Endodermal cell (in vitro differentiated cells): ENCODE data around the gene PPP1R14B. TPM values are rescaled to one million over a fixed set of nuclear protein-coding genes. Genes with fewer than 3 reads are reported as not detected.
A peak's percentile ranks its signal among the peaks of the same experiment; 100 is the strongest.

Source experiments
- DNase-seq: peaks from one replicate; pipeline ENCODE4 v3.0.0-alpha.2; 2017
- H3K27ac ChIP-seq: 2 replicates; pipeline ENCODE4 v1.5.1; 2013; ENCODE audit warnings: mild to moderate bottlenecking, low read depth, low read length, moderate library complexity
- H3K27me3 ChIP-seq: 2 replicates; pipeline ENCODE4 v1.6.1; 2013; ENCODE audit warnings: mild to moderate bottlenecking, low read length, moderate library complexity; ENCODE audit not compliant: insufficient read depth, control insufficient read depth, poor library complexity, severe bottlenecking
- H3K36me3 ChIP-seq: 2 replicates; pipeline ENCODE4 v1.7.0; 2013; ENCODE audit warnings: mild to moderate bottlenecking, low read length, moderate library complexity; ENCODE audit not compliant: control insufficient read depth, insufficient read depth
- H3K4me1 ChIP-seq: one replicate; pipeline ENCODE4 v1.7.0; 2013; ENCODE audit warnings: low read length; ENCODE audit not compliant: control insufficient read depth, insufficient read depth
- H3K4me3 ChIP-seq: 2 replicates; pipeline ENCODE4 v1.5.1; 2013; ENCODE audit warnings: mild to moderate bottlenecking, low read length, moderate library complexity
- H3K9ac ChIP-seq: 2 replicates; pipeline ENCODE4 v1.6.1; 2013; ENCODE audit warnings: mild to moderate bottlenecking, low read length, moderate library complexity; ENCODE audit not compliant: poor library complexity, severe bottlenecking; ENCODE audit errors: extremely low read depth
- H3K9me3 ChIP-seq: 2 replicates; pipeline ENCODE4 v1.6.1; 2013; ENCODE audit warnings: mild to moderate bottlenecking, low read length, moderate library complexity; ENCODE audit not compliant: control insufficient read depth
- H3K27ac Mint-ChIP-seq: 2 replicates; pipeline ENCODE4 v1.8.0; 2020; ENCODE audit warnings: mixed read lengths
- H3K27me3 Mint-ChIP-seq: 2 replicates; pipeline ENCODE4 v1.8.0; 2021; ENCODE audit warnings: mild to moderate bottlenecking, mixed read lengths; ENCODE audit not compliant: insufficient read depth
- H3K36me3 Mint-ChIP-seq: 2 replicates; pipeline ENCODE4 v1.8.0; 2020; ENCODE audit warnings: low read depth, mixed read lengths
- H3K4me1 Mint-ChIP-seq: 2 replicates; pipeline ENCODE4 v1.8.0; 2020; ENCODE audit warnings: mixed read lengths
- H3K4me3 Mint-ChIP-seq: 2 replicates; pipeline ENCODE4 v1.8.0; 2020; ENCODE audit warnings: mild to moderate bottlenecking, moderate library complexity, mixed read lengths
- H3K9me3 Mint-ChIP-seq: 2 replicates; pipeline ENCODE4 v1.8.0; 2020; ENCODE audit warnings: mild to moderate bottlenecking, mixed read lengths
- CTCF ChIP-seq: fragments of 200-600 bp; sonication (generic); conservative IDR thresholded peaks from 2 replicates; pipeline ENCODE4 v1.5.0; 2021; ENCODE audit warnings: antibody characterized with exemption, mild to moderate bottlenecking
- WGBS, 2 experiments: methylation state at CpG; one replicate each; pipeline versions ENCODE4 v1.1.5 to v1.1.7; 2013; ENCODE audit warnings: missing lambda C conversion rate in 2 of 2, mixed read lengths in 1 of 2; ENCODE audit not compliant: insufficient coverage in 1 of 2, insufficient read length in 1 of 2; 5-methylcytosine and 5-hydroxymethylcytosine counted together
- total RNA-seq, 2 donors: library from RNA; stranded (reverse); fragmentation: NEBNext Ultra II Directional in 1 of 2; extraction: Animal tissue kit (Norgen Biotek cat#: 25700) in 1 of 2; gene quantifications; 2 replicates in 1 of 2; 3 replicates in 1 of 2; pipeline ENCODE4 v1.2.1, GENCODE V29; 2021

PPP1R14B gene
- total RNA-seq, 2 donors from 2014 or later, result 228 to 265 TPM

GRCh38 chr11:64291262-64291751 lies 44.6 kb upstream of the PPP1R14B start, which contains the start of gene KCNK4:
TSS of gene KCNK4 (plus strand) at chr11:64291302. CDS start at chr11:64293019, 1,717 bp downstream.
- DNase-seq, result peak; percentile 71
- H3K4me1 ChIP-seq, result no peaks in the 10 kb centered on the region
- Mint-ChIP-seq H3K36me3 (peaks cover 5% of the 10 kb centered on the region), H3K9me3 (no peaks in the 10 kb centered on the region), H3K27me3 (peaks cover 70% of the 10 kb centered on the region), H3K27ac (no peak within 1 kb of the TSS), H3K4me3 (peak within 1 kb of the TSS; percentile 37), H3K4me1 (peaks cover 5% of the 10 kb centered on the region)
- H3K36me3 ChIP-seq, result no peaks in the 10 kb centered on the region
- no peak within 1 kb of the TSS for H3K4me3 ChIP-seq
- no peaks in the 10 kb centered on the region for H3K9me3 ChIP-seq
- TF ChIP-seq CTCF, result no peak
- peaks cover 71% of the 10 kb centered on the region for H3K27me3 ChIP-seq
- 0 to 7% methylated on average over 10 to 45 of the region's 45 CpGs for WGBS, 2 experiments
- H3K9ac ChIP-seq, result no peak within 1 kb of the TSS
- no peak within 1 kb of the TSS for H3K27ac ChIP-seq

- peak overlapping the region; percentile 37 for H3K4me3 Mint-ChIP-seq
- Histone ChIP-seq H3K27ac (no peak overlapping the region), H3K36me3 (no peaks in the 10 kb centered on the region), H3K27me3 (peaks cover 64% of the 10 kb centered on the region), H3K9ac (no peak overlapping the region), H3K4me3 (no peak overlapping the region), H3K4me1 (no peaks in the 10 kb centered on the region), H3K9me3 (no peaks in the 10 kb centered on the region)
- 60 to 67% methylated on average over 6 to 10 of the region's 10 CpGs for WGBS, 2 experiments
- no peak for TF ChIP-seq CTCF
- H3K36me3 Mint-ChIP-seq, result peaks cover 5% of the 10 kb centered on the region
- DNase-seq, result peak; percentile 65
- peaks cover 6% of the 10 kb centered on the region for H3K4me1 Mint-ChIP-seq
- no peak overlapping the region for H3K27ac Mint-ChIP-seq
- H3K9me3 Mint-ChIP-seq, result no peaks in the 10 kb centered on the region
- H3K27me3 Mint-ChIP-seq, result peaks cover 63% of the 10 kb centered on the region
These were observed 43.9 kb upstream of the PPP1R14B start for GRCh38 chr11:64290352-64291261.

GRCh38 chr11:64289002-64289564 lies 42.3 kb upstream of the PPP1R14B start:
- WGBS, 2 experiments, result 80 to 90% methylated on average over 1 to 13 of the region's 13 CpGs
- Histone ChIP-seq H3K36me3 (no peaks in the 10 kb centered on the region), H3K4me3 (no peak overlapping the region), H3K27me3 (peaks cover 48% of the 10 kb centered on the region), H3K9ac (no peak overlapping the region), H3K4me1 (no peaks in the 10 kb centered on the region), H3K27ac (no peak overlapping the region), H3K9me3 (no peaks in the 10 kb centered on the region)
- Mint-ChIP-seq H3K27ac (no peak overlapping the region), H3K4me1 (peaks cover 6% of the 10 kb centered on the region), H3K4me3 (no peak overlapping the region), H3K9me3 (no peaks in the 10 kb centered on the region), H3K27me3 (peaks cover 48% of the 10 kb centered on the region), H3K36me3 (peaks cover 5% of the 10 kb centered on the region)
- DNase-seq, result no peak
- TF ChIP-seq CTCF, result no peak
